ENCODE results near the gene ITGA3. TPM values are rescaled to one million over a fixed set of nuclear protein-coding genes. Genes with fewer than 3 reads are reported as not detected.
A peak's percentile ranks its signal among the peaks of the same experiment; 100 is the strongest.

The ITGA3 gene
- total and polyA plus RNA-seq, 2 of the 13 experiments (the other 11 are each of a cell fraction or from before 2014, with no cell fraction given), result 0.48 to 0.69 TPM

GRCh38 chr17:50079334-50080095 is 23.6 kb downstream of the ITGA3 start (continued):
- no peak for TF ChIP-seq DZIP1 (CRISPR knock-in tag; IDR thresholded peaks at IDR 0.05)
- no peak for TF ChIP-seq BCL6 (CRISPR knock-in tag; IDR thresholded peaks at IDR 0.05)
- no peak for TF ChIP-seq MEIS1 (CRISPR knock-in tag; IDR thresholded peaks at IDR 0.05; ENCODE audit: borderline replicate concordance)
- TF ChIP-seq ZNF609 (CRISPR knock-in tag; IDR thresholded peaks at IDR 0.05; ENCODE audit: borderline replicate concordance), result no peak
- TF ChIP-seq ZBTB26 (CRISPR knock-in tag; IDR thresholded peaks at IDR 0.05; ENCODE audit: borderline replicate concordance), result no peak
- TF ChIP-seq ZNF589 (CRISPR knock-in tag; conservative IDR thresholded peaks at IDR 0.05), result no peak; the same call in 1 of the 2 replicates
- TF ChIP-seq ZSCAN21 (CRISPR knock-in tag; IDR thresholded peaks at IDR 0.05; ENCODE audit: borderline replicate concordance), result no peak
- TF ChIP-seq RXRB (CRISPR knock-in tag; IDR thresholded peaks at IDR 0.05; ENCODE audit: borderline replicate concordance), result 0 out of 2 replicates have a peak, but pooled peaks have one; percentile 22
- no peak for TF ChIP-seq ZBTB43 (CRISPR knock-in tag; conservative IDR thresholded peaks at IDR 0.05)
- TF ChIP-seq HES4 (CRISPR knock-in tag; IDR thresholded peaks at IDR 0.05; ENCODE audit: borderline replicate concordance), result no peak
- TF ChIP-seq NR0B2 (CRISPR knock-in tag; IDR thresholded peaks at IDR 0.05), result no peak
- no peak for TF ChIP-seq ZNF101 (CRISPR knock-in tag; IDR thresholded peaks at IDR 0.05; ENCODE audit: borderline replicate concordance, low read depth)
- no peak for TF ChIP-seq SMARCC2 (IDR thresholded peaks at IDR 0.05)
- no peak for TF ChIP-seq ATF4 (CRISPR knock-in tag; IDR thresholded peaks at IDR 0.05)
- TF ChIP-seq ZNF781 (CRISPR knock-in tag; IDR thresholded peaks at IDR 0.05; ENCODE audit: borderline replicate concordance, not compliant biosample characterization), result no peak
